Measurements from ENCODE around the gene RAB24.
"Not testable (repeated sequence)": the region's sequence is repeated elsewhere in the genome, so short reads cannot be mapped to it uniquely, and the experiment has no call there.

The RAB24 gene

DNA sequence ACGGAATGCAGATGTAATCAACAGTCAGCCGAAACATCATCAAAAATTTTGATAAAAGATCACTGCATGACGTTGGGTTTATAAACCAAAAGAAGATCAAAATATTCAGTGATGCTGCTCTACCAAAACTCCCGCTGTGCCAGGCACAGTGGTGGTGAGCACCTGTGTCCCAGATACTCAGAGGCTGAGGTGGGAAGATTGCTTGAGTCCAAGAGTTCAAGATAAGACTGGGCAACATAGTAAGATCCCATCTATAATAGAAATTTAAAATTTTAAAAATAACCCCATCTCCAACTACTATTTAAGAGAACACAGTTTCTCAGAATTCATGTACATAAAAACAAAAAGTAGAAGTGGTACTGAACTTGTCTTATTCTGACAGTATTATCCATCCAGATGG, 44.2 kb upstream of the RAB24 start:
- TF ChIP-seq CTCF (conservative IDR thresholded peaks at IDR 0.05; ENCODE audit: low read depth, low read length): no peak
- no peak overlapping the region for H3K4me3 ChIP-seq (ENCODE audit: low read length)
- no peak for DNase-seq (ENCODE audit: low read depth)

- no peak for DNase-seq (ENCODE audit: low read depth)
- no peak for TF ChIP-seq CTCF (conservative IDR thresholded peaks at IDR 0.05; ENCODE audit: low read depth, low read length)
- no peak overlapping the region for H3K4me3 ChIP-seq (ENCODE audit: low read length)
These were observed 43.3 kb upstream of the RAB24 start for GRCh38 chr5:177346820-177347219.

GRCh38 chr5:177344891-177345290, 41.4 kb upstream of the RAB24 start:
- no peak for DNase-seq (ENCODE audit: low read depth)

DNA sequence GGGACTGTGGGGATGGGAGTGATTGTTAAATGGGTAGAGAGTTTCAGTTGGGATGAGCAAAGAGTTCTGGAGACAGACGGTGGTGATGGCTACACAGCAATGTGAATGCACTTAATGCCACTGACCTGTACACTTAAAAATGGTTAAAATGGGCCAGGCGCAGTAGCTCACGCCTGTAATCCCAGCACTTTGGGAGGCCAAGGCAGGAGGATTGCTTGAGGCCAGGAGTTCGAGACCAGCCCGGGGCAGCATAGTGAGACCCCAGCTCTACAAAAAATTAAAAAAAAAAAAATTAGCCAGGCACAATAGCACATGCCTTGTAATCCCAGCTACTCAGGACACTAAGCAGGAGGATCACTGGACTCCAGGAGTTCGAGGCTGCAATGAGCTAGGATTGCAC, 40.3 kb upstream of the RAB24 start:
- TF ChIP-seq CTCF (conservative IDR thresholded peaks at IDR 0.05; ENCODE audit: low read depth, low read length): no peak
- no peak for DNase-seq (ENCODE audit: low read depth)
- no peak overlapping the region for H3K4me3 ChIP-seq (ENCODE audit: low read length)

More at GRCh38 chr5:177344891-177345290, 41.4 kb upstream of the RAB24 start:
- no peak for TF ChIP-seq CTCF (conservative IDR thresholded peaks at IDR 0.05; ENCODE audit: low read depth, low read length)
- H3K4me3 ChIP-seq (ENCODE audit: low read length): no peak overlapping the region

DNA sequence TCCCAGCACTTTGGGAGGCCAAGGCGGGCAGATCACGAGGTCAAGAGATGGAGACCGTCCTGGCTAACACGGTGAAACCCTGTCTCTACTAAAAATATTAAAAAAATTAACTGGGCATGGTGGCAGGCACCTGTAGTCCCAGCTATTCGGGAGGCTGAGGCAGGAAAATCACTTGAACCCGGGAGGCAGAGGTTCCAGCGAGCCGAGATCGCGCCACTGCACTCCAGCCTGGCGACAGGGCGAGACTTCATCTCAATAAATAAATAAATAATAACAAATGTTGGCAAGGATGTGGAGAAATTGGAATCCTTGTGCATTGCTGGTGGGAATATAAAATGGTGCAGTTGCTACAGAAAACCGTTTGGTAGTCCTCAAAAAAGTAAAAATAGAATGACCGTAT, 39.5 kb upstream of the RAB24 start:
- not testable (repeated sequence) for DNase-seq (ENCODE audit: low read depth); H3K4me3 ChIP-seq (ENCODE audit: low read length)

GRCh38 chr5:177339107-177339638, 35.7 kb upstream of the RAB24 start:
- DNase-seq (ENCODE audit: low read depth): no peak
- no peak overlapping the region for H3K4me3 ChIP-seq (ENCODE audit: low read length)
- no peak for TF ChIP-seq CTCF (conservative IDR thresholded peaks at IDR 0.05; ENCODE audit: low read depth, low read length)

- no peak for TF ChIP-seq CTCF (conservative IDR thresholded peaks at IDR 0.05; ENCODE audit: low read depth, low read length)
- H3K4me3 ChIP-seq (ENCODE audit: low read length): no peak overlapping the region
- DNase-seq (ENCODE audit: low read depth): no peak
These were observed 35.0 kb upstream of the RAB24 start for GRCh38 chr5:177338251-177339106.
